ENCODE results near the gene EPHB1. TPM values are rescaled to one million over a fixed set of nuclear protein-coding genes. Genes with fewer than 3 reads are reported as not detected.
A peak's percentile ranks its signal among the peaks of the same experiment; 100 is the strongest.
"Not testable (repeated sequence)": the region's sequence is repeated elsewhere in the genome, so short reads cannot be mapped to it uniquely, and the experiment has no call there.

Gene EPHB1
- polyA plus RNA-seq, 3 donors, result 0.06 to 0.55 TPM; not detected in 1

DNA sequence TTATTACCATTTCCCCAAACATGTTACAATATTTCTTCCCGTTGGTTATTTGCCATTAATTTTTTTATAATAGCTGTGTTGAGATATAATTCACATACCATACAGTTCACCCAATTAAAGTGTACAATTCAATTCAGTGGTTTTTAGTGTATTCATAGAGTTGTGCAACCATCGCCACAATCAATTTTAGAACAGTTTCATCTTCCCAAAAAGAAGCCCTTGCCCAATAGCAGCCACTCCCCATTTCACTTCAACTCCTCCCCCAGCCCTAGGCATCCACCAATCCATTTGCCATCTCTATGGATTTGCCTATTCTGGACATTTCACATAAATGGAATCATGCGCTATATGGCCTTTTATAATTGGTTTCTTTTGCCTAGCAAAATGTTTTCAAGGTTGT, 225.1 kb downstream of the EPHB1 start:
- no peak overlapping the region for H3K9ac ChIP-seq (ENCODE audit: insufficient read depth, low read length, poor library complexity, severe bottlenecking)
- H3K4me1 Mint-ChIP-seq, result peaks cover 27% of the 10 kb centered on the region

DNA sequence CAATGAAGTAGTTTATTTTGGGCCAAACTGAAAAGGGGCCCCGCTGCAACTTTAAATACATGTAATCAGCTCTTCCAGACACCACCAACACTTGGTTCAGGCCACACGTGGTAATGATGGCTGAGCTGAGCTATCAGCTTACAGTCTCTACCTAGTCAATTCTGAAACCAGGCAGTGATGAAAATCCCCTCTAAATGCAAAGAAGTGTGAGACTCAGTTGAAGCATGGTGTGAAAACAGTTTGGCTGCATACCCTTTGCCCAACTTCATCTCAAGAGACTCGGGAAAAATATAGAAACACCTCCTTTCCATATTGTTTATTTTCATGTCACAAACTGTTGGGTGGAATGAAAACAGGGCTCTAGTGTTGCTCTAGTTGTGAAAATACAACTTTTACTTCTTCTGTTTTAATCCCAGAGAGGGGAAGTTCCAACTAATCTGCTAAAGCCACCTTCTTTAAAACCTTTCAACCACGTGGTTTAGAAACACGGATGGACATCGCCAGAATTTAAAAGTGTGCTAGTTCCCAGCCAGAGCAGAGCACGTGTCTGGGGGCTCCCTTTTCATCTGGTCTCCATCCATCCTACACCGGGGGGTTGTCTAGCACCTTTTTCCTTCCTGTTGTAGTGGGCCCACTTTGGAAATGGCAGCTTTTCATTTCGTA, 229.1 kb downstream of the EPHB1 start:
- peaks cover 0 to 3% (median 0%) of the 10 kb centered on the region in 3 donors for H3K27me3 Mint-ChIP-seq (ENCODE audit: low read depth in 3 of 3)
- Histone ChIP-seq H3K9ac (ENCODE audit: insufficient read depth, low read length, poor library complexity, severe bottlenecking) (no peak overlapping the region), H4K20me1 (ENCODE audit: insufficient read depth, low read length) (no peaks in the 10 kb centered on the region), H3K4me3 (replicated peaks in 1 of 3; ENCODE audit: low read depth in 2 of 3, low read length in 3 of 3) (no peak overlapping the region), H3K79me2 (ENCODE audit: insufficient read depth, low read length) (no peaks in the 10 kb centered on the region), H2AFZ (ENCODE audit: insufficient read depth, low read depth, low read length, poor library complexity, severe bottlenecking) (no peak overlapping the region), H3K4me2 (replicated peaks; ENCODE audit: extremely low read depth, low read length, poor library complexity, severe bottlenecking) (no peak overlapping the region), H3K9me3 (replicated peaks in 1 of 2; ENCODE audit: control insufficient read depth in 1 of 2, insufficient read depth in 1 of 2, low read length in 2 of 2) (no peaks in the 10 kb centered on the region), H3K27ac (ENCODE audit: low read depth in 1 of 2, low read length in 2 of 2) (no peak overlapping the region), H3K36me3 (replicated peaks in 1 of 2; ENCODE audit: control insufficient read depth in 1 of 2, insufficient read depth in 2 of 2, low read length in 2 of 2) (no peaks in the 10 kb centered on the region), H3K4me1 (ENCODE audit: control insufficient read depth in 1 of 2, insufficient read depth in 2 of 2, low read length in 2 of 2) (peaks cover 12 to 13% of the 10 kb centered on the region in 2 donors), H3K27me3 (ENCODE audit: control insufficient read depth in 2 of 2, insufficient read depth in 2 of 2, low read length in 2 of 2) (no peaks in the 10 kb centered on the region)
- H3K4me3 Mint-ChIP-seq, result no peak overlapping the region
- peaks cover 0 to 5% (median 2%) of the 10 kb centered on the region in 7 donors for H3K9me3 Mint-ChIP-seq
- no peak for DNase-seq
- no peaks in the 10 kb centered on the region for H3K36me3 Mint-ChIP-seq
- TF ChIP-seq, protein P1, sequence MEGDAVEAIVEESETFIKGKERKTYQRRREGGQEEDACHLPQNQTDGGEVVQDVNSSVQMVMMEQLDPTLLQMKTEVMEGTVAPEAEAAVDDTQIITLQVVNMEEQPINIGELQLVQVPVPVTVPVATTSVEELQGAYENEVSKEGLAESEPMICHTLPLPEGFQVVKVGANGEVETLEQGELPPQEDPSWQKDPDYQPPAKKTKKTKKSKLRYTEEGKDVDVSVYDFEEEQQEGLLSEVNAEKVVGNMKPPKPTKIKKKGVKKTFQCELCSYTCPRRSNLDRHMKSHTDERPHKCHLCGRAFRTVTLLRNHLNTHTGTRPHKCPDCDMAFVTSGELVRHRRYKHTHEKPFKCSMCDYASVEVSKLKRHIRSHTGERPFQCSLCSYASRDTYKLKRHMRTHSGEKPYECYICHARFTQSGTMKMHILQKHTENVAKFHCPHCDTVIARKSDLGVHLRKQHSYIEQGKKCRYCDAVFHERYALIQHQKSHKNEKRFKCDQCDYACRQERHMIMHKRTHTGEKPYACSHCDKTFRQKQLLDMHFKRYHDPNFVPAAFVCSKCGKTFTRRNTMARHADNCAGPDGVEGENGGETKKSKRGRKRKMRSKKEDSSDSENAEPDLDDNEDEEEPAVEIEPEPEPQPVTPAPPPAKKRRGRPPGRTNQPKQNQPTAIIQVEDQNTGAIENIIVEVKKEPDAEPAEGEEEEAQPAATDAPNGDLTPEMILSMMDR (IDR thresholded peaks at IDR 0.05), result no peak
- H3K4me1 Mint-ChIP-seq, result peaks cover 27% of the 10 kb centered on the region
- 26% methylated on average over 4 of the region's 9 CpGs for WGBS (ENCODE audit: insufficient coverage)
- H3K27ac Mint-ChIP-seq, result no peak overlapping the region
- intact Hi-C loops (cut with micrococcal nuclease), result no loop called here

More for the DNA sequence above, 225.1 kb downstream of the EPHB1 start:
- Histone ChIP-seq H3K27me3 (ENCODE audit: control insufficient read depth in 2 of 2, insufficient read depth in 2 of 2, low read length in 2 of 2) (no peaks in the 10 kb centered on the region), H3K4me1 (ENCODE audit: control insufficient read depth in 1 of 2, insufficient read depth in 2 of 2, low read length in 2 of 2) (peaks cover 12 to 13% of the 10 kb centered on the region in 2 donors), H3K36me3 (replicated peaks in 1 of 2; ENCODE audit: control insufficient read depth in 1 of 2, insufficient read depth in 2 of 2, low read length in 2 of 2) (no peaks in the 10 kb centered on the region), H2AFZ (ENCODE audit: insufficient read depth, low read depth, low read length, poor library complexity, severe bottlenecking) (no peak overlapping the region), H3K9me3 (replicated peaks in 1 of 2; ENCODE audit: control insufficient read depth in 1 of 2, insufficient read depth in 1 of 2, low read length in 2 of 2) (no peaks in the 10 kb centered on the region), H3K4me3 (replicated peaks in 1 of 3; ENCODE audit: low read depth in 2 of 3, low read length in 3 of 3) (no peak overlapping the region), H4K20me1 (ENCODE audit: insufficient read depth, low read length) (no peaks in the 10 kb centered on the region), H3K79me2 (ENCODE audit: insufficient read depth, low read length) (no peaks in the 10 kb centered on the region), H3K27ac (ENCODE audit: low read depth in 1 of 2, low read length in 2 of 2) (no peak overlapping the region), H3K4me2 (replicated peaks; ENCODE audit: extremely low read depth, low read length, poor library complexity, severe bottlenecking) (no peak overlapping the region)
- Mint-ChIP-seq H3K27ac (no peak overlapping the region), H3K9me3 (peaks cover 0 to 4% (median 2%) of the 10 kb centered on the region in 7 donors), H3K27me3 (ENCODE audit: low read depth in 3 of 3) (peaks cover 1 to 5% (median 2%) of the 10 kb centered on the region in 3 donors), H3K36me3 (no peaks in the 10 kb centered on the region), H3K4me3 (no peak overlapping the region)
- DNase-seq, result no peak
- intact Hi-C loops (cut with micrococcal nuclease), result no loop called here
- TF ChIP-seq, protein P1 (IDR thresholded peaks at IDR 0.05), result no peak
- WGBS (ENCODE audit: insufficient coverage), result no CpG with 5 or more reads among the region's 3 CpGs

GRCh38 chr3:135030768-135031615, 235.9 kb downstream of the EPHB1 start:
- H3K79me2 ChIP-seq (ENCODE audit: insufficient read depth, low read length); H3K4me1 Mint-ChIP-seq; H3K36me3 ChIP-seq (replicated peaks in 1 of 2; ENCODE audit: control insufficient read depth in 1 of 2, insufficient read depth in 2 of 2, low read length in 2 of 2); H3K4me3 ChIP-seq (replicated peaks in 1 of 3; ENCODE audit: low read depth in 2 of 3, low read length in 3 of 3); H3K36me3 Mint-ChIP-seq; H4K20me1 ChIP-seq (ENCODE audit: insufficient read depth, low read length); H3K9ac ChIP-seq (ENCODE audit: insufficient read depth, low read length, poor library complexity, severe bottlenecking); H3K4me1 ChIP-seq (ENCODE audit: control insufficient read depth in 1 of 2, insufficient read depth in 2 of 2, low read length in 2 of 2); H3K9me3 ChIP-seq (replicated peaks in 1 of 2; ENCODE audit: control insufficient read depth in 1 of 2, insufficient read depth in 1 of 2, low read length in 2 of 2); H3K27ac Mint-ChIP-seq; H3K27ac ChIP-seq (ENCODE audit: low read depth in 1 of 2, low read length in 2 of 2); H2AFZ ChIP-seq (ENCODE audit: insufficient read depth, low read depth, low read length, poor library complexity, severe bottlenecking); DNase-seq; H3K4me2 ChIP-seq (replicated peaks; ENCODE audit: extremely low read depth, low read length, poor library complexity, severe bottlenecking); intact Hi-C loops (cut with micrococcal nuclease): not testable (repeated sequence)
- 16% methylated on average over 23 of the region's 27 CpGs for WGBS (ENCODE audit: insufficient coverage)
- peak overlapping the region in 1 of 2 donors; percentile 80 for H3K4me3 Mint-ChIP-seq
- peaks cover 25 to 32% (median 31%) of the 10 kb centered on the region in 3 donors for H3K27me3 Mint-ChIP-seq (ENCODE audit: low read depth in 3 of 3)
- peaks cover 8 to 23% of the 10 kb centered on the region in 2 donors for H3K27me3 ChIP-seq (ENCODE audit: control insufficient read depth in 2 of 2, insufficient read depth in 2 of 2, low read length in 2 of 2)
- peaks cover 2 to 16% (median 7%) of the 10 kb centered on the region in 7 donors for H3K9me3 Mint-ChIP-seq
